ENCODE results near the gene ACTR1B. TPM values are rescaled to one million over a fixed set of nuclear protein-coding genes. Genes with fewer than 3 reads are reported as not detected.

ACTR1B gene
- total and polyA plus RNA-seq, 2 donors (not counting 3 experiments of a cell fraction or from before 2014, with no cell fraction given) = 49.8 to 60.9 TPM

DNA sequence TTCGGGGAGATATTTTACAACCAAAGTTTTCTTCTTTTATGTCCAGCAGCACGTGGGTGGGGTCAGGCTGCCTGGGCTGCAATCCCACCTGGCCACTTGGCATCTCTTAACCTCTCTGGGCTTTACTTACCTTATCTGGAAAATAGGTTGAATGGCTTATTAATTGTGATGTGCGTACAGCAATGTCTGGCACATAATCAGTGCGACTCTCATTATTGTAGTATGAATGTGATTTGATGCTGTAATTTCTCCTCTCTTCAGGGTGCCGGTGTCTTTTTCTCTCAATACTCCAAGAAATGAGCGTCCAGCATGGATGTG lies 47.5 kb upstream of the ACTR1B start:
- no peak for TF ChIP-seq GATA2 (IDR thresholded peaks at IDR 0.05; ENCODE audit: insufficient read depth, insufficient read length, low read depth, low read length)
- no peak for TF ChIP-seq POLR2AphosphoS5 (IDR thresholded peaks at IDR 0.05; ENCODE audit: insufficient read depth, low read depth, low read length)
- no peak for TF ChIP-seq EZH2 (IDR thresholded peaks at IDR 0.05; ENCODE audit: borderline replicate concordance, low read depth, low read length, severe bottlenecking)
- no peak for TF ChIP-seq CTCF (IDR thresholded peaks at IDR 0.05; ENCODE audit: extremely low read depth in 1 of 2, insufficient read depth in 1 of 2, low read depth in 1 of 2, low read length in 2 of 2)
- no peak for TF ChIP-seq JUN (IDR thresholded peaks at IDR 0.05; ENCODE audit: borderline replicate concordance, insufficient read depth, insufficient read length, low read depth)
- no peak for TF ChIP-seq POLR2A (IDR thresholded peaks at IDR 0.05; ENCODE audit: low read depth, low read length)
- TF ChIP-seq MYC (IDR thresholded peaks at IDR 0.05; ENCODE audit: low read depth, low read length) = no peak
- no peak for TF ChIP-seq FOS (IDR thresholded peaks at IDR 0.05; ENCODE audit: borderline replicate concordance, insufficient read depth, low read length)
- TF ChIP-seq MAX (IDR thresholded peaks at IDR 0.05; ENCODE audit: insufficient read depth, insufficient read length) = no peak
- H3K79me2 ChIP-seq (ENCODE audit: control insufficient read depth, insufficient read depth, low read length) = no peaks in the 10 kb centered on the region
- H3K4me3 ChIP-seq (replicated peaks in 1 of 3; ENCODE audit: insufficient read depth in 1 of 3, low read depth in 1 of 3, low read length in 3 of 3) = no peak overlapping the region
- BruUV-seq (replicated peaks) = no TSS peak
- FAIRE-seq (no peak), DNase-seq (ENCODE audit: low read depth, low spot score) (no peak)
- peaks cover 0 to 2% of the 10 kb centered on the region in 2 experiments for H3K27me3 ChIP-seq (ENCODE audit: control insufficient read depth in 2 of 2, insufficient read depth in 2 of 2, low read length in 2 of 2)
- H3K27ac ChIP-seq (ENCODE audit: insufficient read depth, low read depth, low read length) = no peak overlapping the region
- dilution Hi-C loops (cut with MboI; ENCODE audit: extremely low pct_ligation_motif_present, low sequenced_read_pairs) = no loop called here
- H3K4me1 ChIP-seq (ENCODE audit: control insufficient read depth, extremely low read depth, insufficient read depth, low read length) = no peaks in the 10 kb centered on the region
- no peaks in the 10 kb centered on the region for H3K9me3 ChIP-seq (replicated peaks; ENCODE audit: control insufficient read depth, insufficient read depth, low read length)
- ChIA-PET CTCF (interaction anchor here (4.6 to 9.1 kb wide), 3 partner anchors 12 to 674 kb away, joined by 56 to 68 read pairs (median 61); no protein-coding TSS in a partner anchor), POLR2A (interaction anchor here (0.6 kb wide), 1 partner anchor 49 kb away, joined by 4 read pairs; no protein-coding TSS in a partner anchor)
- intact Hi-C loops (cut with micrococcal nuclease) = no loop called here
- H3K4me2 ChIP-seq (ENCODE audit: insufficient read depth, low read length) = no peak overlapping the region
- no peak overlapping the region for H3K9ac ChIP-seq (replicated peaks; ENCODE audit: extremely low read depth, insufficient read depth, low read length)
- no peak overlapping the region for H2AFZ ChIP-seq (ENCODE audit: low read depth, low read length)
- no peaks in the 10 kb centered on the region for H3K9me1 ChIP-seq (replicated peaks; ENCODE audit: control insufficient read depth, extremely low read depth, insufficient read depth, low read length)
- H4K20me1 ChIP-seq (replicated peaks; ENCODE audit: control insufficient read depth, extremely low read depth, insufficient read depth, low read length) = no peaks in the 10 kb centered on the region
- no peaks in the 10 kb centered on the region for H3K36me3 ChIP-seq (ENCODE audit: control insufficient read depth in 2 of 2, extremely low read depth in 1 of 2, insufficient read depth in 2 of 2, low read length in 2 of 2)
